ENCODE data around the gene PGD. TPM values are rescaled to one million over a fixed set of nuclear protein-coding genes. Genes with fewer than 3 reads are reported as not detected.

PGD gene
- total RNA-seq, 3 donors from 2014 or later (not counting 1 experiment from before 2014, with no cell fraction given), result 35.8 to 113 (median 39.8) TPM

GRCh38 chr1:10457875-10458274 is 59.0 kb downstream of the PGD start:
- Mint-ChIP-seq H3K9me3 (no peaks in the 10 kb centered on the region), H3K27ac (no peak overlapping the region), H3K36me3 (no peaks in the 10 kb centered on the region), H3K4me1 (no peaks in the 10 kb centered on the region), H3K4me3 (no peak overlapping the region), H3K27me3 (ENCODE audit: low read depth in 2 of 2) (no peaks in the 10 kb centered on the region)
- Histone ChIP-seq H3K27me3 (ENCODE audit: control insufficient read depth, insufficient read depth, low read length) (no peaks in the 10 kb centered on the region), H3K36me3 (ENCODE audit: control insufficient read depth, insufficient read depth, low read length) (peaks cover 15% of the 10 kb centered on the region), H3K4me3 (ENCODE audit: low read length) (no peak overlapping the region), H3K27ac (ENCODE audit: low read length) (no peak overlapping the region), H3K9me3 (ENCODE audit: control insufficient read depth, insufficient read depth, low read length) (peaks cover 5% of the 10 kb centered on the region), H3K4me1 (ENCODE audit: control insufficient read depth, insufficient read depth, low read length) (no peaks in the 10 kb centered on the region)
- intact Hi-C loops (cut with micrococcal nuclease), result no loop called here
- ATAC-seq (no peak), DNase-seq (no peak)
- no peak for TF ChIP-seq CTCF (IDR thresholded peaks at IDR 0.05)
- 95% methylated on average over 9 of the region's 9 CpGs for WGBS (ENCODE audit: insufficient coverage)

GRCh38 chr1:10459184-10459583 is 60.3 kb downstream of the PGD start:
- TF ChIP-seq CTCF (IDR thresholded peaks at IDR 0.05), result no peak
- Mint-ChIP-seq H3K27ac (no peak overlapping the region), H3K36me3 (no peaks in the 10 kb centered on the region), H3K9me3 (no peaks in the 10 kb centered on the region), H3K4me3 (no peak overlapping the region), H3K4me1 (no peaks in the 10 kb centered on the region), H3K27me3 (ENCODE audit: low read depth in 2 of 2) (no peaks in the 10 kb centered on the region)
- no peak overlapping the region for H3K4me3 ChIP-seq (ENCODE audit: low read length)
- intact Hi-C loops (cut with micrococcal nuclease), result no loop called here
- H3K4me1 ChIP-seq (ENCODE audit: control insufficient read depth, insufficient read depth, low read length), result no peaks in the 10 kb centered on the region
- no peaks in the 10 kb centered on the region for H3K27me3 ChIP-seq (ENCODE audit: control insufficient read depth, insufficient read depth, low read length)
- peaks cover 5% of the 10 kb centered on the region for H3K9me3 ChIP-seq (ENCODE audit: control insufficient read depth, insufficient read depth, low read length)
- 93% methylated on average over 3 of the region's 3 CpGs for WGBS (ENCODE audit: insufficient coverage)
- DNase-seq (no peak), ATAC-seq (no peak)
- no peak overlapping the region for H3K27ac ChIP-seq (ENCODE audit: low read length)
- H3K36me3 ChIP-seq (ENCODE audit: control insufficient read depth, insufficient read depth, low read length), result peaks cover 23% of the 10 kb centered on the region

- Histone ChIP-seq H3K27ac (ENCODE audit: low read length) (no peak overlapping the region), H3K9me3 (ENCODE audit: control insufficient read depth, insufficient read depth, low read length) (no peaks in the 10 kb centered on the region), H3K27me3 (ENCODE audit: control insufficient read depth, insufficient read depth, low read length) (no peaks in the 10 kb centered on the region), H3K4me3 (ENCODE audit: low read length) (no peak overlapping the region), H3K36me3 (ENCODE audit: control insufficient read depth, insufficient read depth, low read length) (peaks cover 38% of the 10 kb centered on the region), H3K4me1 (ENCODE audit: control insufficient read depth, insufficient read depth, low read length) (peaks cover 10% of the 10 kb centered on the region)
- 100% methylated on average over 2 of the region's 2 CpGs for WGBS (ENCODE audit: insufficient coverage)
- no peak overlapping the region for H3K27ac Mint-ChIP-seq
- DNase-seq, result no peak
- peaks cover 7% of the 10 kb centered on the region for H3K36me3 Mint-ChIP-seq
- no peaks in the 10 kb centered on the region for H3K9me3 Mint-ChIP-seq
- peaks cover 8 to 17% of the 10 kb centered on the region in 2 donors for H3K4me1 Mint-ChIP-seq
- intact Hi-C loops (cut with micrococcal nuclease), result no loop called here
- H3K27me3 Mint-ChIP-seq (ENCODE audit: low read depth in 2 of 2), result no peaks in the 10 kb centered on the region
- no peak overlapping the region for H3K4me3 Mint-ChIP-seq
- ATAC-seq, result no peak
- TF ChIP-seq CTCF (IDR thresholded peaks at IDR 0.05), result no peak
Measured at GRCh38 chr1:10467078-10467477, 68.2 kb downstream of the PGD start.

GRCh38 chr1:10470043-10470442 is 71.2 kb downstream of the PGD start:
- H3K4me3 Mint-ChIP-seq, result no peak overlapping the region
- Histone ChIP-seq H3K27ac (ENCODE audit: low read length) (no peak overlapping the region), H3K27me3 (ENCODE audit: control insufficient read depth, insufficient read depth, low read length) (no peaks in the 10 kb centered on the region), H3K9me3 (ENCODE audit: control insufficient read depth, insufficient read depth, low read length) (no peaks in the 10 kb centered on the region), H3K36me3 (ENCODE audit: control insufficient read depth, insufficient read depth, low read length) (peaks cover 17% of the 10 kb centered on the region), H3K4me1 (ENCODE audit: control insufficient read depth, insufficient read depth, low read length) (peaks cover 26% of the 10 kb centered on the region), H3K4me3 (ENCODE audit: low read length) (no peak overlapping the region)
- ATAC-seq (no peak), DNase-seq (no peak)
- H3K9me3 Mint-ChIP-seq, result no peaks in the 10 kb centered on the region
- 100% methylated on average over 2 of the region's 4 CpGs for WGBS (ENCODE audit: insufficient coverage)
- no peak for TF ChIP-seq CTCF (IDR thresholded peaks at IDR 0.05)
- H3K36me3 Mint-ChIP-seq, result peaks cover 7% of the 10 kb centered on the region
- peaks cover 26 to 38% of the 10 kb centered on the region in 2 donors for H3K4me1 Mint-ChIP-seq
- intact Hi-C loops (cut with micrococcal nuclease), result loop anchor here (5.0 kb wide), 1 partner anchor 38 kb away; the partner anchor contains the start of gene CENPS
- no peak overlapping the region for H3K27ac Mint-ChIP-seq
- no peaks in the 10 kb centered on the region for H3K27me3 Mint-ChIP-seq (ENCODE audit: low read depth in 2 of 2)
